T-helper 2 cell treated with Interferon-gamma antibody and Interleukin-4, amounts not matched to agents 5 μg/mL and 100 μg/mL, for 36 hours (primary cell): ENCODE data around the gene SLC1A1.
"Not testable (repeated sequence)": the region's sequence is repeated elsewhere in the genome, so short reads cannot be mapped to it uniquely, and the experiment has no call there.

Experiments used
- DNase-seq: peaks from one replicate; pipeline ENCODE4 v3.0.0; 2021; ENCODE audit warnings: low spot score
- H3K27ac Mint-ChIP-seq: one replicate; pipeline ENCODE4 v1.8.0; 2021; ENCODE audit warnings: mild to moderate bottlenecking, mixed read lengths
- H3K27me3 Mint-ChIP-seq: one replicate; pipeline ENCODE4 v1.8.0; 2021; ENCODE audit warnings: low read depth, mixed read lengths
- H3K36me3 Mint-ChIP-seq: one replicate; pipeline ENCODE4 v1.8.0; 2021; ENCODE audit warnings: low read depth, mixed read lengths
- H3K4me1 Mint-ChIP-seq: one replicate; pipeline ENCODE4 v1.8.0; 2021; ENCODE audit warnings: low read depth, mixed read lengths
- H3K4me3 Mint-ChIP-seq: one replicate; pipeline ENCODE4 v1.8.0; 2022; ENCODE audit warnings: mild to moderate bottlenecking, moderate library complexity, mixed read lengths
- H3K9me3 Mint-ChIP-seq: one replicate; pipeline ENCODE4 v1.8.0; 2021; ENCODE audit warnings: mixed read lengths

Gene SLC1A1

DNA sequence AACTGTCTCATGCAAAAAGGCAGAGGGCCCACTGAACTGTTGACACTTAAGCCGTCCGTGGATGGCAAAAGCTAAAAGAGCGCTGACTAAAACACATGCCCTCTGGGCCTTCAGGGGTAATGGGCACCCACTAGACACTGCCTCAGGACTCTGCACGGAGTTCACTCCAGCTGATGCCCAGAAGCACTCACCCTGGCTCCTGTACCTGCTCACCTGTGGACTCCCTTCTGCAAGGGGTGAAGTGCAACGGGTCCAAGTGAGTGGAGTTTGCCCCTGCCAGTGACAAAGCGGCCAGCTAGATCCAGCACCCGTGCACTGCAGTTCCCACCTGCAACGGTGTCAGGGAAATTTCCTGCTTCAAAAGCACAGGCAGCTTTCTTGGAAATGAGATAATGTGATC is 50.2 kb downstream of the SLC1A1 start:
- no peak for DNase-seq
- Mint-ChIP-seq H3K27me3 (peaks cover 6% of the 10 kb centered on the region), H3K9me3 (no peaks in the 10 kb centered on the region), H3K4me3 (no peak overlapping the region), H3K36me3 (no peaks in the 10 kb centered on the region), H3K4me1 (no peaks in the 10 kb centered on the region), H3K27ac (no peak overlapping the region)

DNA sequence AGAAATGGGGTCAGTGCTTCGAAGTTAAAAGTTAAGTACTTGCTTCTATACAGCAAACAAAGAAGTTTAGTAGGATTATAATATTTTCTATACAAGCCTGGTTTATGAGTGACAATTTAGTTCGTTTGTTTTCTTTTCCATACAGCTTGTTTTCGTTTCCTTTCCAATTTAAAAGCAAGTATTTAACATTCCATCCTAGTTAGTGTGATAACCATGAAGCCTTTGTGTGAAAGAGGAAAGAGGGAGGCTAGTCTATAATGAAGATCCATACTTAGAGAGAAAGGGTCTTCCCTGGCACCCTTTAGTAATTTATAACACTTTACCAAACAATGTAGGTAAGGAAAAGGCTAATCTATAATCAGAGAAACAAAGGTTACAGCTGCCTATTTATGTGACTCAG is 51.0 kb downstream of the SLC1A1 start:
- Mint-ChIP-seq H3K9me3 (no peaks in the 10 kb centered on the region), H3K36me3 (no peaks in the 10 kb centered on the region), H3K27ac (no peak overlapping the region), H3K4me3 (no peak overlapping the region), H3K4me1 (no peaks in the 10 kb centered on the region), H3K27me3 (peaks cover 6% of the 10 kb centered on the region)
- no peak for DNase-seq

DNA sequence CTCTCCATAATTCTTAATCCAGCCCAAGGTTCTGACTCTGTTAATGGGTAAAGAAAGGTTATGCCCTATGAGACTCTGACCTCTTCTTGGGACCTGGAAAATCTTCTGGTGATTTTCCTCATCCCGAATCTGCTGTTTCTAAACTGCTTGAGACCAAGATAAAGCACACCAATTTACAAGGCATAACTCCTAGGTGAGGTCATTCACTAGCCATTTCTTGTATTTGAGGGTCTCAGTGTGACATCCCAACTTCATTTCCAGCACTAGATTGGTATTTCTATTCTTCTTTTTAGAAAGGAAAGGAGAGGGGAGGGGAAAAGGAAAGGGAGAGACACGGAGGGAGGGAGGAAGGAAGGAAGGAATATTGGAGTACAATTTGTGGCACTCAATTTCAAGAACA is 51.6 kb downstream of the SLC1A1 start:
- DNase-seq = no peak
- H3K27me3 Mint-ChIP-seq = peaks cover 6% of the 10 kb centered on the region
- no peak overlapping the region for H3K4me3 Mint-ChIP-seq
- no peaks in the 10 kb centered on the region for H3K4me1 Mint-ChIP-seq
- H3K9me3 Mint-ChIP-seq = no peaks in the 10 kb centered on the region
- H3K27ac Mint-ChIP-seq = no peak overlapping the region
- no peaks in the 10 kb centered on the region for H3K36me3 Mint-ChIP-seq

DNA sequence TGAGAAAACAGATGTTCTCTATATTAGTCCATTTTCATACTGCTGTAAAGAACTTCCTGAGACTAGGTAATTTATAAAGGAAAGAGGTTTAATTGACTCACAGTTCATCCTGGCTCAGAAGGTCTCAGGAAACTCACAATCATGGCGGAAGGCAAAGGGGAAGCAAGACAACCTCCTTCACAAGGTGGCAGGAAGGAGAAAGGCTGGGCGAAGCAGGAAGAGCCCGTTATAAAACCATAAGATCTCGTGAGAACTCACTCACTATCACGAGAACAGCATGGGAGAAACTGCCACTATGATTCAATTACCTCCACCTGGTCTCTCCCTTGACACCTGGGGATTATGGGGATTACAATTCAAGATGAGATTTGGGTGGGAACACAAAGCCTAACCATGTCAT is 54.4 kb downstream of the SLC1A1 start:
- not testable (repeated sequence) for H3K27me3 Mint-ChIP-seq, H3K27ac Mint-ChIP-seq, H3K9me3 Mint-ChIP-seq, H3K36me3 Mint-ChIP-seq, DNase-seq, H3K4me3 Mint-ChIP-seq, H3K4me1 Mint-ChIP-seq

DNA sequence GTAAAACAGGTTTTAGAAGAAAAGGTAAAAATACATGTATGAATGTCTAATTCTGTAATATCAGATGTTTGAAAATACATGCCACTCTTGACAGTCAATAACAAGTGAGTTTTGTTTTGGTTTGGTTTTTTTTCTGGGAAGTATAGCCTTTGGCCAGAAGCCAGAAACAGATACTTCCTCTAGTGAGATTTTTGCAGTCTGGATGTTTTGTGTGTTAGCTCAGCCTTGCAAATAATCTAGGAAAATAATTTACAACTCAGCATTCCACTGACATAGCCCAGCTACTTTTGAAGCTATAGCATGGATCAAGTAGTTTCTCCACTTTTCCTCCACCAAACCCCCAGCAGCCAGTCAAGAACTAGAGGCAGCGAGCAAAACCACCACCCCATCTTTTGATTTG is 56.7 kb downstream of the SLC1A1 start:
- no peak for DNase-seq
- no peaks in the 10 kb centered on the region for H3K36me3 Mint-ChIP-seq
- H3K27ac Mint-ChIP-seq = no peak overlapping the region
- H3K4me3 Mint-ChIP-seq = no peak overlapping the region
- H3K27me3 Mint-ChIP-seq = peaks cover 12% of the 10 kb centered on the region
- no peaks in the 10 kb centered on the region for H3K9me3 Mint-ChIP-seq
- peaks cover 5% of the 10 kb centered on the region for H3K4me1 Mint-ChIP-seq

DNA sequence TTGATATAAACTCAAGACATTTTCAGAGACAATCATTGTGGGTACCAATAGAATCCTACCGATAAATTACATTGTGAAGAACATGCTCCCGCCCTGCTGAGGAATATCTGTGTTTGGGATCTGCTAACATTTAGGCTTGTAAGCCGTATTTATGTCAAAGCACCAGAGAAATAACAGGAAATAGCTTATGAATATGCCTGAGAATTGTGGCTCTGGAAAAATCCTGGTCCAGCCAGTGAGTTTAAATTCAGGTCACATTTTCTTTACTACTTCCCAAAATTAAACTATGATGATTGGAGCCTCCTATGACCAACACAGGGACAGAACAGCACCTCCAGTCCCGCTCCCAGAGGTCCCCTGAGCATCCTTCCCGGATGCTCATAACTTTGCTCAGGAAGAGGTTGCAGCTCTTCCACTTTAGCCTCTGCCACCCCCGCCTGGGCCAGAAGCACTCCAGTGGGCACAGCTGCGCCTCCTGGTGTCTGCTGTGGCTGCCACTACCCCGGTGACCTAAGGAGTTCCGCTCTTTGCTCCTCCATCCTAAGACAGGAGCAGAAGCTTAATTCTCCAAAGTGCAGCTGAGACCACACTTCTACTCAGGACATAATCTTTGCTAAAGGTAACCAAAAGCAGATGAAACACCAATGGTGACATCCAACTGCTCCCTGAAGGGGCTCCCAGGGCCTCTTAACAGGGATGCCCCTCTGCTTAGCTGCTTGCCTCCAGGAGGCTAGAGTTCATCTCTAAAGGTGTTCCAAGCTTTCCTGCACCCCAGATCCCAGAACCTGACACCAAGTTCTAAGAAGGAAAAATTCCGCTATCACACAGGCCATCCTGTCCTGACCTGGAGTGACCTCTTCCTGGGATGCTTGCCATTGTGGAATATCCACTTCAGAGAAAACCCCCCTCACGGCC is 58.8 kb downstream of the SLC1A1 start:
- Mint-ChIP-seq H3K4me1 (peaks cover 5% of the 10 kb centered on the region), H3K27me3 (peaks cover 10% of the 10 kb centered on the region), H3K27ac (no peak overlapping the region), H3K9me3 (no peaks in the 10 kb centered on the region), H3K36me3 (no peaks in the 10 kb centered on the region), H3K4me3 (no peak overlapping the region)
- DNase-seq = no peak

DNA sequence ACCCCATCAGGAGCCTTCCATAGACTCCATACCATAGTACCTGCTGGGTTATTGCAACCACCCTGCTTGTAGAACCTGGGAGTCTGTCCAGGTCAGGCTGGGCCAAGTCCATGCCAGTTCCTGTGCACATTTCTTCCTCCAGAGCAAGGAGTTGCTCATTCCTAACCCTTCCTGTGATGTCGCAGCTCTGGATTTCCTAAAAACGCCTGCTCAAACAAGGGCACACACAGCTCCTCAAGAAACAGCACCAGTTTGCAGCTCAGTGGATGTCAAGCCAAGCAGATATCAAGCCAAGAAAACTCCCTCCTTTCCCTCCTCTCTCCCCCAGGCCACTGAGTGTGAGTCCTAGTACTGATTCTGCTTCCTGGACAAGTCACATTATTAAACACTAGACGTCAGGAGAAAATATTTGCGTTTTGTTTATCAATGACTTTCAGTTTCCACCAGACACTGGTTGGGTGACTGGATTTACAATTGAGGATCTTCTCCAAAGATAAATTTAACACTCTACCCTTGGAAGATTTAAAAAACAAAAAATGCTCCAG is 59.6 kb downstream of the SLC1A1 start:
- Mint-ChIP-seq H3K9me3 (no peaks in the 10 kb centered on the region), H3K36me3 (no peaks in the 10 kb centered on the region), H3K4me3 (no peak overlapping the region), H3K27me3 (peaks cover 6% of the 10 kb centered on the region), H3K27ac (no peak overlapping the region), H3K4me1 (peaks cover 5% of the 10 kb centered on the region)
- no peak for DNase-seq

DNA sequence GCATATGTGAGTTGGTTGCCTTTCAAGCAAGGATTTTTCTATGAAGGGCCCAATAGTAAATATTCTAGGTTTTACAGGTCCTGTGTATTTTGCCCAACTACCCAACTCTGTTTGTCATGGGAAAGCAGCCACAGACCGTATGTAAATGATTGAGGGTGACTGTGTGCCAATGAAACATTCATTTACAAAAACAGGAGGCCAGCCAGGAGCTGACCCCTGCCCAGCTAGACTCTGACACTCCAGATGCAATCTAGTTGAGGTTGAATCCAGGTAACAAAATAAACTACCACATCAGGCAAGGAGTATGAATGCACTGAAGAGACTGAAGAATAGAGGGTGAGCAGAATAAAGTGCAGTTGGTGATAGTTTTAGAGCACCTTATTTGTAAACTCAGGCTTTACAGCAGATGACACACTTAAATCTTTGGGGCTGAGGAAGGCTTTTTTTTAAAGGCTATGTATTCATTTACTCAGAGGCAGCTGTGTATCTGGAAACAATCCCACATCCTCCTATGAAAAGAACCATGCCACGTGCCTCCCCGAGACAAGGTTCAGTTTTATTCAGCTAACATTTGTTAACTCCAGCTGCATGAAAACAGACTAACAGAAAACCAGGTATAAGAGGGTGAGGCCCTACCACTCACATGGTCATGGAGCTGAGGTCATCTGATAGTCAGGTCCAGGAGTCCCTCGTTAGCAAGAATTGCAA is 60.7 kb downstream of the SLC1A1 start:
- Mint-ChIP-seq H3K27me3 (peaks cover 6% of the 10 kb centered on the region), H3K4me1 (peaks cover 5% of the 10 kb centered on the region), H3K36me3 (no peaks in the 10 kb centered on the region), H3K27ac (no peak overlapping the region), H3K9me3 (no peaks in the 10 kb centered on the region), H3K4me3 (no peak overlapping the region)
- no peak for DNase-seq

DNA sequence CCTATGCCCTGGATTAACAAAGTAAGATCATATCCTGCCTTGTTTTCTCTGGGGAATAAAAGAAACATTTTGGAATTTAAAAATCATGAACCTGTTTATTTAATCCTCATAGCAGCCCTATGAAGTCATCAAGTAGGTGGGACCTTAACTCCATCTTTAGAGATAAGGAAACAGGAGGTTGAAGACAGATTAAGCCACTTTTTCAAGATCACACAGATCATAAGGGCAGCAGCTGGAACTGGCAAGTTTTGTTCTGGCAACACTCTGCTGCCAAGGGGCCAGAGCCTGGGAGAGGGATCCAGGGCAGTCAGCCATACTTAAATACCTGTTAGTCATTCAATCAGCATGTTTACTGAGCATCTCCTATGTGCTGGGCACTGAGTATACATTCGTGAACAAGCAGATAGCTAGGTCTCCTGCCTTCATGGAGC is 63.7 kb downstream of the SLC1A1 start:
- no peak for DNase-seq

DNA sequence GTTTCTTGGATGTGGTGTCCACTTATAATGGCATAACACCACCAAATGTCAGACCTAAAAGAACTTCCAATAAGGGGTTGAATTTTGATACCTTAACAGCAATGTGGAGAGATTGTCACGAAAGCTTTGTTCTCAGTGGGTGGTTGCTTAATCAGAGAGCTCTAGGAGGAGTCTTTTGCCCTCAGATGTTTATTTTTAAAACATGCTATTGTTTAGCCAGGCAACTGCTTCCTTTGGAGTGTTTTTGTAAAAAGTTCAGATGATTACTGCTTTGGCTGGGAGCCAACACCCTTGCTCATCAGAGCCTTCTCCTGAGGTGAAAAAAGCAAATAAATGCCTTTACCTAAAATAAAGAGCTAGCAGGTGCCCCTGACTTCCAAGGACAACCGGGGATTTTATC is 65.0 kb downstream of the SLC1A1 start:
- Mint-ChIP-seq H3K27me3 (peaks cover 4% of the 10 kb centered on the region), H3K4me1 (peaks cover 5% of the 10 kb centered on the region), H3K4me3 (no peak overlapping the region), H3K36me3 (no peaks in the 10 kb centered on the region), H3K27ac (no peak overlapping the region), H3K9me3 (no peaks in the 10 kb centered on the region)
- no peak for DNase-seq

More for the DNA sequence above, 63.7 kb downstream of the SLC1A1 start:
- no peaks in the 10 kb centered on the region for H3K9me3 Mint-ChIP-seq
- H3K4me1 Mint-ChIP-seq = peaks cover 5% of the 10 kb centered on the region
- no peak overlapping the region for H3K27ac Mint-ChIP-seq
- no peaks in the 10 kb centered on the region for H3K36me3 Mint-ChIP-seq
- no peak overlapping the region for H3K4me3 Mint-ChIP-seq
- H3K27me3 Mint-ChIP-seq = peaks cover 4% of the 10 kb centered on the region

DNA sequence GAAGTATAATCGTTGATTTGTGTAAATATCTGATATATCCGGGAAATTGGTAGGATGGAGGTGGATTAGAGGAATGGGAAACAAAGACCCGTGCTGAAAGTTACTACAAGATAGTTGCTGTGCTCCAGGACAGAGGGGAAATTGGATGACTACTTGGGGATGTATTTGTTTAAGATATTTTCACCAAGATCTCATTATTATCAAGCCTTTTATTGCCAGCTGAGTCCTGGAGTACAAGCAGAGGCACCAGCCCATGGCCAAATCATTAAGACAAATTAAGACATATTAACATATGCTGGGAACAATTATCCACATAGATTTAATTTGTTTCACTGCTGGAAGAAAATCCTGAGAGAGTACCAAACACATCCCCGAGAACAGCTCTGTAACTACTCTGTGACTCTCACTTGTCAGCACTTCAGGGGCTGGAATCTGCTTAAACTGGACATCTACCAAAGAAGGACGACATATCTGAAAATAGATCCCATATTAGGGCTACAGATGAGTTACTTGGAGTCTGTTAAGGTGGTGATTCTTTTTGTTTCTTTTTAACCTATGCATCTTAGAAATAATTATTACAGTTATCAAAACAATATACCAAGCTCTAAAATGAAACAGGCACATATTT is 68.2 kb downstream of the SLC1A1 start:
- Mint-ChIP-seq H3K27me3 (no peaks in the 10 kb centered on the region), H3K36me3 (no peaks in the 10 kb centered on the region), H3K4me3 (no peak overlapping the region), H3K9me3 (no peaks in the 10 kb centered on the region), H3K27ac (no peak overlapping the region), H3K4me1 (peaks cover 3% of the 10 kb centered on the region)
- no peak for DNase-seq

DNA sequence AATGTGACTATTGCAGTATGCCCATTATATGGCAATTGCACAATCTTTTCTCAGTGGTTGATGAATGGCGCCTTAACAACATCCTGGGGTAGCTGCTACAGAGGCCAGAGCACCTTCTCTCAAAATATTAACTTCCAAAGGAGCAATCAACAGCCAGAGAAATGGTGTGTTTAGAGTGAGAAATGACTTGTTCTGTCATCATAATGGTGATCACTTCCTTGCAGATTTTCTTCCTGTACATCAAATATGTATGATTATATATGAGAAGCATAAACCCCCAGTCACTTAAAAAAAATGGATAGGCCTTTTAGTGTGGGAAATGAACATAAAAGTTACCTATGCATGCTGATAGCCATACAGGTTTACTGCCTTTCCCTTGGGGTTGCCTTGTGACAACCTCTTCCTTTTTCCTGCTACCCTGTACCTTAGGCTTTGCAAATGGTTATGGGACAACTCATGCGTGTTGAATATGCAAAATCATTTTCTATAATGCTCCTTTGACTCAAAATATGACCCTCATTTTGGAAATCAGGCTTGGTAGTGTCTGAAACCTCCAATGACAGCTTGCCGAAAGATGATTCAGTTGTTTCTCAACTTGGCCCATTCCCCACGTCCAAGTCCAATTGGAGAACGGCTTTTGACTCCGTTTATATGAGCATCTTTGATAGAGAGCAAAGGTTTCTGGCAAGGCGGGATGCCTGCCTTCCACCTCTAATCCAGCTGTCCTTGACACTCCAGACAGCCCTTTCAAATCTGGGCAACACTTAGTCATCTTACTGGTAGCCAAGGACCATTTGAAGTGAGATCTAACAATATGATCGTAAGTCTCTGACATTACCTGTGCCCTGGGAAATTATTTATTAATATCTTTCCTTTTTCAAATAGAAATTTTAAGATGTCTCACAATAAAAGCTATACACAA is 69.3 kb downstream of the SLC1A1 start:
- DNase-seq = no peak
- H3K4me1 Mint-ChIP-seq = peaks cover 4% of the 10 kb centered on the region
- no peaks in the 10 kb centered on the region for H3K9me3 Mint-ChIP-seq
- H3K36me3 Mint-ChIP-seq = no peaks in the 10 kb centered on the region
- H3K27me3 Mint-ChIP-seq = no peaks in the 10 kb centered on the region
- no peak overlapping the region for H3K27ac Mint-ChIP-seq
- no peak overlapping the region for H3K4me3 Mint-ChIP-seq

DNA sequence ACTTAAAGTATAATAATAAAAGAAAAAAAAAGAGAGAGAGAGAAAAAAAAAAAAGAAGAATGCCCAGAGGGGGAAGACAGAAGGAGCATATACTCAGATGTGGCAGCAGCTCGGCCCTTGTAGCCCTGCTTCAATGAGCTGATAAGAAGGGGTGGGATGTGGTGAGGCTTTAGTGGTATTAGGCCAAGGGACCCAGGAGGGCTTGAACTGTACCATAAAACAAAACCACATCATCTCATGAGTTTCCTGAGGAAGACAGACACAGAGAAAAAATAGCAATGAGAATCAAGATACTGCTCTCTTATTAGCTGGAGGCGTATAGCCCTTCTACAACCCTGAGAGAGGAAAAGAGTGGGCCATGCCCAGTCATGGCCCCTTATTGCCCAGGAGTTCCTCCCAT is 72.8 kb downstream of the SLC1A1 start:
- no peak for DNase-seq
- Mint-ChIP-seq H3K27ac (no peak overlapping the region), H3K36me3 (no peaks in the 10 kb centered on the region), H3K27me3 (no peaks in the 10 kb centered on the region), H3K4me3 (no peak overlapping the region), H3K4me1 (peaks cover 4% of the 10 kb centered on the region), H3K9me3 (no peaks in the 10 kb centered on the region)
